SJSA1 (cell line): Measurements from ENCODE around the gene PKIB. TPM values are rescaled to one million over a fixed set of nuclear protein-coding genes. Genes with fewer than 3 reads are reported as not detected.
A peak's percentile ranks its signal among the peaks of the same experiment; 100 is the strongest.

Experiments used
- DNase-seq, 2 experiments: peaks; one replicate each; pipeline ENCODE4 v3.0.0-alpha.2; 2015 to 2020; ENCODE audit warnings: low spot score in 2 of 2, low read depth in 1 of 2
- H3K27ac ChIP-seq: fragments of 250-450 bp; sonication (Bioruptor Pico); 2 replicates; pipeline ENCODE4 v1.5.1; 2020; ENCODE audit warnings: mild to moderate bottlenecking, moderate library complexity
- H3K27me3 ChIP-seq: fragments of 250-450 bp; sonication (Bioruptor Pico); replicated peaks from 2 replicates; pipeline ENCODE4 v1.5.1; 2020; ENCODE audit warnings: mild to moderate bottlenecking, moderate library complexity
- H3K36me3 ChIP-seq: fragments of 250-450 bp; sonication (Bioruptor Pico); 2 replicates; pipeline ENCODE4 v1.5.1; 2020; ENCODE audit warnings: mild to moderate bottlenecking
- H3K4me1 ChIP-seq: fragments of 250-450 bp; sonication (Bioruptor Pico); replicated peaks from 2 replicates; pipeline ENCODE4 v1.6.1; 2021; ENCODE audit warnings: mild to moderate bottlenecking
- H3K4me3 ChIP-seq: fragments of 250-450 bp; sonication (Bioruptor Pico); 2 replicates; pipeline ENCODE4 v1.5.1; 2020; ENCODE audit warnings: mild to moderate bottlenecking
- H3K9me3 ChIP-seq: fragments of 250-450 bp; sonication (Bioruptor Pico); replicated peaks from 2 replicates; pipeline ENCODE4 v1.5.1; 2020; ENCODE audit warnings: mild to moderate bottlenecking
- total RNA-seq: library from RNA; depleted of rRNA; stranded (reverse); fragments of >200 nt; shearing (Covaris generic); gene quantifications from 2 replicates; pipeline ENCODE4 v1.2.3, GENCODE V29; 2014

The PKIB gene
- total RNA-seq, 1 experiment from 2014 or later, result not detected

DNA sequence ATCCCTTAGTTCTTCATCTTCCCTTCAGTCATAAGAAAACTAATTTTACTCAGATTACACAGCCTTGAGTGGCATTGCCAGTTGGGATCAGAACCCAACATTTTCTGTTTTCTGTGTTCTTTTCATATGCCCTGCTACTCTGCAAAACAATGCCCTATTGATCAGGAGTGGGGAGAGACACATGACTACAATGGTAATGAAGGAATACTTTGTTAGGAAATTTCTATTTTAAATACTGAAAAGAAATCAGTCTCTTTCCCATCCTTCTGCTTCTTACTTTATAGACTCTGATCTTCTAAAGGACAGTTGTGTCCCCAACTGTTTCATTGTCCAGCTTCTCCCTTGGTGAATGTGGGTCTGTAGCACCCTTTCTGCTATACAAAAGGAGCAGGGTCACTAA lies 5.5 kb upstream of the PKIB start:
- Histone ChIP-seq H3K9me3 (no peaks in the 10 kb centered on the region), H3K4me1 (no peaks in the 10 kb centered on the region; the same call in 1 of the 2 replicates), H3K27me3 (peaks cover 9% of the 10 kb centered on the region), H3K4me3 (no peak overlapping the region), H3K36me3 (no peaks in the 10 kb centered on the region), H3K27ac (no peak overlapping the region)
- no peak for DNase-seq

DNA sequence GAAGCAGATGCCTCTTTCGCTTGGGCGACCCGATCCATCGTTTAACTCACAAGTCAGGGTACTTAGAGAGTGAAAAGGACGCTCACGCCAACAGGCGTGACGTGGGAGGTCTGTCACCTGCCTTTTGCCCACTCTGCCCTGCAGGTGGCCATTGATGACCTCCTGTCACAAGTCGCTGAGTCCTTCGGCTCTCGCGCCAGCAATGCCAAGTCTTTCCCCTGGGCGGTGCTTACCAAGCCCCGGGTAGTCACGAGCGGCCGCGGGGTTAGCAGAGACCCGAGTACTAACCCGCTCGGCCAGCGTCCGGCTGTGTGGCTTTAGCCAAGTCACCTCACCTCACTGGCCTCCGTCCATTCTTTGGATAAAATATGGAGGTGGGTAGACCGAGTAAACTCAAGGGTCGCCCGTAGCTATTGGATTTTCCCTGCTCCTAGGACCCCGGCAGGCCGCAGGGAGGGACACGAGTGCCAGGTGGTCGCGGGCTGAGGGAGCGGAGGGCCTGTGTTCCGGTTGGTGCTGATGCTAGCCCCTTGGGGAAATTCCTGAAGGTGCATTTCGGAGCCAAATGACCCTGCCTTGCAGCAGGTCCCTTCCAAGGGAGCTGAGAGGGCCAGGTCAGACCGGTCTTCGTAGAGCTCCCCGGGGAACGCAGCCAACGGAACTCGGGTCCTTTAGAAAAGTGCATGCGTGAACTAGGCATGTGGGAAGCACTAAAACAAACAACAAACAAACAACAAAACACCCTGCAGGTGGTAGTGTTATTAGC lies 668 bp downstream of the PKIB start:
- H3K4me3 ChIP-seq, result peak overlapping the region; percentile 31
- H3K27ac ChIP-seq, result no peak overlapping the region
- H3K36me3 ChIP-seq, result no peaks in the 10 kb centered on the region
- H3K27me3 ChIP-seq, result peaks cover 30% of the 10 kb centered on the region
- H3K9me3 ChIP-seq, result no peaks in the 10 kb centered on the region; the same call in 1 of the 2 replicates
- peak in 1 of 2 experiments; percentile 42 for DNase-seq
- H3K4me1 ChIP-seq, result peaks cover 9% of the 10 kb centered on the region

DNA sequence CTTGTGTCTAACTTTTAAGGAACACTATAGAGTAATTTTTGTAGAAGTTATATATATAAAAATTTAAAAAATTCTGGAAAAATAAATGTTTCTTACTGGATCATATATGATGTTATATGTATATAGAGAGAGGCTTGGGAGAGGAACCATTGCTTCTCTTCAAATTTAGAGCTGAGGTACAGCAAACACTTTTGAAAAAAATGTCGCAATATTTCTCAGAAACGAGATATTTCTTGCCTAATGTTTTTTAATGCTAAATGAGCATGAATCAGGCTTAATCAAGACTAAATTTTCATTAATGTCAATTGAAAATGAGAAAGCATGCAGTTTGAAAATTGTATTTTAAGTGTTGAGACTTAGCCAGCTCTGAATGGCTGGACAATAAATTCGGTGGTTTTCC lies 2.6 kb downstream of the PKIB start:
- Histone ChIP-seq H3K9me3 (no peaks in the 10 kb centered on the region; the same call in 1 of the 2 replicates), H3K4me1 (peaks cover 9% of the 10 kb centered on the region), H3K4me3 (no peak overlapping the region), H3K27me3 (peaks cover 30% of the 10 kb centered on the region), H3K27ac (no peak overlapping the region), H3K36me3 (no peaks in the 10 kb centered on the region)
- DNase-seq, result no peak

DNA sequence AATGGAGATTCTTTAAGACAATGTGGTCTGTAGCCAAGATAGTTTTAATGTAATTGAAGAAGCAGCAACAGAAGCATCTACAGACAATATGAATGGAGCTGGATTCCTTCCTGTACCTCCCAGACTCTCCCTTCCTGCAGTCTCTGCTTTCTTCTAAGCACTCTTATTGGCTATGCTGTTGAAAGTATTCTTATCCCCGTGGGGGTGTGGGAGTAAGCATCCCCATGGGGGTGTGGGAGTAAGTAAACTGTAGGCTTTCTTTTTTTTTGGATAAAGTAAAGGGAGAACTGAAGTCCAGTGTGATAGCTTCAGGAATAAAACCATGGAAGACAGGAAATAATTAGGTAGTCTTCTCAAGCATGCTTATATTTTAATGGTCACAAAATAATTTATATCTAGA lies 4.1 kb downstream of the PKIB start:
- Histone ChIP-seq H3K27ac (no peak overlapping the region), H3K4me1 (peaks cover 9% of the 10 kb centered on the region), H3K27me3 (peaks cover 25% of the 10 kb centered on the region), H3K36me3 (no peaks in the 10 kb centered on the region), H3K9me3 (no peaks in the 10 kb centered on the region; the same call in 1 of the 2 replicates), H3K4me3 (no peak overlapping the region)
- no peak for DNase-seq

DNA sequence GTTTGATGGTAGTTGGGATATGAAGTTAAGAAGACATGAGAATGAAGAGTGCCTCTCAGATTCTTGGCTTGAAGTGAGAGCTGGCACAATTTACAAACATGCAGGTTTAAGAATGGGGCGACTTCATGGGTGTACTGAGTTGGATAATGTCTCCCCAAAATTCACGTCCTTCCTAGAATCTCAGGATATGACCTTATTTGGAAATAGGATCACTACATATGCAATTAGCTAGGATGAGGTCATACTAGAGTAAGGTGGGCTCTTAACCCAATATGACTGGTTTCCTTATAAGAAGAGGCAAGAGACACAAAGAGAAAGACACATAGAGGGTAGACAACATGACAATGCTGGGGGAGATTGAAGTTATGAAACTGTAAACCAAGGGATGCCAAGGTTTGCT lies 5.2 kb downstream of the PKIB start:
- Histone ChIP-seq H3K9me3 (no peaks in the 10 kb centered on the region; the same call in 1 of the 2 replicates), H3K27me3 (peaks cover 16% of the 10 kb centered on the region), H3K4me3 (no peak overlapping the region), H3K4me1 (peaks cover 5% of the 10 kb centered on the region), H3K36me3 (no peaks in the 10 kb centered on the region), H3K27ac (no peak overlapping the region)
- no peak for DNase-seq

DNA sequence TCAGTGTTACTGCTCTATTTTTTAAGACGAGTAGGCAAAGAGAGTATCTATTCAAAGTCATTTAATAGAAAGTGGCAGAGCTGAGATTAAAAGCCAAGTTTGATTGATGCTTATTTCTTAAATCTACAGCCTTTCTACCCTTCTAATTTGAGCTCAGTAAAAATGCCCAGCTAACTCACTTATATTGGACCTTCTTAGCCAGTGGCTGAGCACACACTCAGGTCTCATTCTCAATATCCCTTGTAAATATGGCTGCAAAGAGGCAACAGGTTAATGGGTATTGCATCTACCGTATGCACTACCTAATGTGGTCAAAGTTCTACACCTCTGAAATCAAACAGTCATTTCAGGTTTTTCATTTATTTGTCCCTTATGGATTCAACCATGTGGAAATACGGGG lies 6.7 kb downstream of the PKIB start:
- DNase-seq, result no peak
- H3K4me3 ChIP-seq, result no peak overlapping the region
- no peaks in the 10 kb centered on the region for H3K36me3 ChIP-seq
- H3K9me3 ChIP-seq, result no peaks in the 10 kb centered on the region
- H3K27ac ChIP-seq, result no peak overlapping the region
- H3K27me3 ChIP-seq, result peaks cover under 1% of the 10 kb centered on the region
- H3K4me1 ChIP-seq, result no peaks in the 10 kb centered on the region

DNA sequence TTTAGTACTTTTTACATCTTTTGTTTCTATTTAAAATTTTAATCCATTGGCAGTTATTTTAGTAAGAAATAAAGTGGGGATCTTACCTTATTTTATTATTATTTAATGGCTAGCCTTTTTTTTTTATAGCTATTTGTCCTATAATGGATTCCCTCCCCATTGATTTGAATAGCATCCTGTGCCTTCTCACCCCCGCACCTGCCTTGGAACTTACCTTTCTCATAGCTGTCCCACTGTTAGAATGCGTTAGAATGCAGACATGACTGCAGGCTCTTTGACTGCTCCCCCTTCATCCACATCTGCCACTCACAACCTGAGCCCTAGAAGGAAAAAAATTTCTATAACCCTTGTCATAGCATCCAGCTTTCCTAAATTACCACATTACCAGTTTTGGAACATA lies 9.1 kb downstream of the PKIB start:
- DNase-seq, result no peak
- H3K4me3 ChIP-seq, result no peak overlapping the region
- no peaks in the 10 kb centered on the region for H3K9me3 ChIP-seq
- no peaks in the 10 kb centered on the region for H3K27me3 ChIP-seq
- no peak overlapping the region for H3K27ac ChIP-seq
- H3K36me3 ChIP-seq, result no peaks in the 10 kb centered on the region
- no peaks in the 10 kb centered on the region for H3K4me1 ChIP-seq

DNA sequence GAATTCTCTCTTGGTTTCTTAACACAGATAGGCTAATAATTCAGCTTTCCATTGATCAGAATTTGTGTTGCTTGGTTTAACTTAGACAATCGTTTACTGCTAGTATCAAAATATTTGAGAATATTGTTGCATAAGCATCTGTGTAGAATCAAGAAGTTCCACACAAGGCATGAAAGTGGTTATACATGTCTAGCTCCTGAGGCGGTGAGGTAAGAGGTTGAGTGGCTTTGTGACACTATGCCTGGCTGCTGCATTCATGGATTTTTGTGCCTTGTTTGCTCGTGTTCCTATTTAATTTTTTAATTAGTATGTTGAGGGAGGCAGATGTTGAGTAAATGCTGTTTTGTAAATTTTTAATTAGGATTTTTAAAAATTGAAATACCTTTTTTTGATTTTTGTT lies 10.2 kb downstream of the PKIB start:
- no peaks in the 10 kb centered on the region for H3K36me3 ChIP-seq

DNA sequence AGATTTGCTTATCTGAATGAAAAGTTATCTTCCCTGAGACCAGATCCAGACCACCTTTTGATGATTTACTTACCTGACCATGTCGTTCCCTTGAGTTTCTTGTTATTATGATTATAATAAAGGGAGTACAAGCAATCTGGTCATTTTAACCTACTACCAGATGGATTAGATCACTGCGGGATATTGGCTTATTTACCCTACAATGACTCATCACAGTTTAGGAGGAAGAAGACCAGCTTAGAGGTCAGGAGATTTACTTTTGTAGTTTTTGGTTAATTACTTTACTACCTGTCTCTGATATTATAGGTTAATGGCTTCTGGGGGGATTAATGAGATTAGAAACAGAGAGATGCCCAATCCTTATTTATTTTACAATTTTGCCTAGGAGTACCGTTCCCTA lies 10.7 kb downstream of the PKIB start:
- no peak for DNase-seq
- no peaks in the 10 kb centered on the region for H3K4me1 ChIP-seq
- H3K4me3 ChIP-seq, result no peak overlapping the region
- H3K36me3 ChIP-seq, result no peaks in the 10 kb centered on the region
- no peak overlapping the region for H3K27ac ChIP-seq
- H3K9me3 ChIP-seq, result no peaks in the 10 kb centered on the region
- no peaks in the 10 kb centered on the region for H3K27me3 ChIP-seq

More for the DNA sequence above, 10.2 kb downstream of the PKIB start:
- no peak overlapping the region for H3K27ac ChIP-seq
- no peak for DNase-seq
- no peaks in the 10 kb centered on the region for H3K4me1 ChIP-seq
- H3K4me3 ChIP-seq, result no peak overlapping the region
- H3K27me3 ChIP-seq, result no peaks in the 10 kb centered on the region
- H3K9me3 ChIP-seq, result no peaks in the 10 kb centered on the region

DNA sequence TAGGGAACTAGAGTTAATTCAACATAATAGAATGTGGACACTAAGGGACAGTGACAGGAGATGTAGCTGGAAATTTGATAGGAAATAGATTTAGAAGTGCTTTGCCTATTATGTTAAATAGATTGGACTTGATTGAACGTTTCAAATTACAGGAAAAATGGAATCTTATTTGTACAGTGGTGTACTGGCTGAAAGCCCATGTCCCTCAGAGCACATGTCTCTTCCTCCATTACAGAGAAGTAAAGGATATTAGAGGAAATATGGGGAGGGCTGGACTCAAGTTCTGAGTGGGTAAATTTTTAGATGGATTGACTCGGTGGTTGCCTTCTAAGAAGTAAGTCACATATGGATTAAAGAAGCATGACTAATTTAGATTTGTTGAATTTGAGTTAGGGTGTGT lies 11.4 kb downstream of the PKIB start:
- Histone ChIP-seq H3K4me1 (no peaks in the 10 kb centered on the region), H3K9me3 (no peaks in the 10 kb centered on the region), H3K27ac (no peak overlapping the region), H3K36me3 (no peaks in the 10 kb centered on the region), H3K4me3 (no peak overlapping the region), H3K27me3 (no peaks in the 10 kb centered on the region)
- DNase-seq, result no peak

DNA sequence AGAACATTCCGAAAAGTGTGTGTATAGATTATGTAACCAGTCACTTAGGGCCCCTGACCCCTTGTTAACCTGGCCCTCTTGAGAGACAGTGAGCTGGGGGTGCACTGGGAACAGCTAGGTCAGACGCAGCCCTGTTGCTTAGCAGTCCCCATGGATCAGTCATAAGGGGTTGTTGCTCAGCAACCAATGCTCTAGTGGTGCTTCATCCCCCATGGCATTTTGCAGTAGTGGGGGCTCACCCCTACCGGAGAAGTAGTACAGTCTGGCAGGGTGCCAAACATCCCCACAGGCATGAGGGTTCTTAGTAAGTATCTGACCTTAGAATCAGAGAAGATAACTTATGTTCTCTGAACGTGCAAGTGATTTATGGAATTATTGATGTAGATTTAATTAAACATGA lies 12.3 kb downstream of the PKIB start:
- H3K9me3 ChIP-seq, result no peaks in the 10 kb centered on the region
- H3K27me3 ChIP-seq, result no peaks in the 10 kb centered on the region
- no peak overlapping the region for H3K27ac ChIP-seq
- no peaks in the 10 kb centered on the region for H3K36me3 ChIP-seq
- DNase-seq, result no peak
- no peaks in the 10 kb centered on the region for H3K4me1 ChIP-seq
- no peak overlapping the region for H3K4me3 ChIP-seq

DNA sequence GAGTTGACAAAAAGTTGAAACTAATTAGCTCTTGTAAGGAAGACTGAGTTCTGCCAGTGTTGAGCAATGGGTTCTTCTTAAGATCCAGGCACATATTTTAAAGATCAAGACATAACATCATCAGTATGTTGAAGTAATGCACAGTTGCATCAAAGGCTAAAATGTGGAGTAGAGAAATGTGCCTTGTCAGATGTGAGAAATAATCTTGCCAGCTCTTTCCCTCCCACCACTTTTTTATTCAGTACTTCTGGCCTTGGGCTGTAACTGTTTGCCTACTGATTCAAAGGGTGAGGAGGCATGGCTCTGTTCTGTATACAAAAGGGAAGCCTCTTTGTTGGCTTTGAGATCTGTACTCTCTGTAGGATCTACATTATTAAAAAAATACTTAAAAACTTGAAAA lies 13.1 kb downstream of the PKIB start:
- no peaks in the 10 kb centered on the region for H3K4me1 ChIP-seq
- H3K27me3 ChIP-seq, result no peaks in the 10 kb centered on the region
- H3K27ac ChIP-seq, result no peak overlapping the region
- DNase-seq, result no peak
- no peaks in the 10 kb centered on the region for H3K36me3 ChIP-seq
- no peaks in the 10 kb centered on the region for H3K9me3 ChIP-seq
- H3K4me3 ChIP-seq, result no peak overlapping the region

DNA sequence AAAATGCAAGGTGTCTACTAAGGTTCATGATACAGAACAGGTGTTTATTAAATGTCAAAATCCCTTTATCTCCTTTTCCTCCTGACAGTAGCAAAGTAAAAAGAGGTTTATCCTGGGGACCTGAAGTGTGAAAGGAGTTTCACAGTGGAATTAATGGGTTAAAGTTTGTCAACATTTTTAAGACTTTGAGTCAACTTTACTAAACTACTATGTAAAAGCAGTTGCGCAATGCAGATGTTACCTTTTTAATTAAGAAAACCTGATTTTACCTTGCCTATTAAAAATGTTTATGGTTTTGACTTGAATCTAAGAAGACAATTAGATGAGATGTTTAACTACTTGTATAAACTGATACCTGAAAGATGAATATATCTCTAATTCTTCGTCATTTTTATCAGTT lies 14.6 kb downstream of the PKIB start:
- no peak for DNase-seq

DNA sequence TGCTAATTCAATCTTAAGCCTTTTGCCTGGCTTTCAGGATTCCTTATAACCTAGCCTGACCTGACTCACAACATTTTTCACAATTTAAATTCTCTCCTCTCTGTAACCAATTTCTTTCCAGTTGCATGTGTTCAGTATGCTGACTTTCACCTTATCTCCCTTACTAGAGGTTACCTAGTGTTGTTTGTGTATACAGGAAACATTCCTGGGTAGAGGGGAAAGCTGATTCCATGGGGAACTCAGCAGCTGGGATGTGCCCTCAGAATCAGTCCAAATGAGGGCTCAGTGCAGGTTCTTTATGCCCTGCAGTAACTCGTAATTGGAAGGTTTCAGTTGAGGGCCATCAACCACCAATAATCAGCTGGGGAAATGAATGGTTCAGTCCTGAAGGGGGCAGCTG lies 18.5 kb downstream of the PKIB start:
- Histone ChIP-seq H3K4me3 (no peak overlapping the region), H3K9me3 (no peaks in the 10 kb centered on the region), H3K27me3 (no peaks in the 10 kb centered on the region), H3K27ac (no peak overlapping the region), H3K36me3 (no peaks in the 10 kb centered on the region), H3K4me1 (no peaks in the 10 kb centered on the region)
- DNase-seq, result no peak

More for the DNA sequence above, 14.6 kb downstream of the PKIB start:
- Histone ChIP-seq H3K27me3 (no peaks in the 10 kb centered on the region), H3K27ac (no peak overlapping the region), H3K36me3 (no peaks in the 10 kb centered on the region), H3K9me3 (no peaks in the 10 kb centered on the region), H3K4me3 (no peak overlapping the region), H3K4me1 (no peaks in the 10 kb centered on the region)
